Measurements from ENCODE around the gene KDM5B.
"Not testable (repeated sequence)": the region's sequence is repeated elsewhere in the genome, so short reads cannot be mapped to it uniquely, and the experiment has no call there.

Gene KDM5B

GRCh38 chr1:202812176-202813026 lies 4.2 kb upstream of the KDM5B start:
- no peak for DNase-seq

GRCh38 chr1:202811296-202812175 lies 3.3 kb upstream of the KDM5B start:
- DNase-seq: no peak

DNA sequence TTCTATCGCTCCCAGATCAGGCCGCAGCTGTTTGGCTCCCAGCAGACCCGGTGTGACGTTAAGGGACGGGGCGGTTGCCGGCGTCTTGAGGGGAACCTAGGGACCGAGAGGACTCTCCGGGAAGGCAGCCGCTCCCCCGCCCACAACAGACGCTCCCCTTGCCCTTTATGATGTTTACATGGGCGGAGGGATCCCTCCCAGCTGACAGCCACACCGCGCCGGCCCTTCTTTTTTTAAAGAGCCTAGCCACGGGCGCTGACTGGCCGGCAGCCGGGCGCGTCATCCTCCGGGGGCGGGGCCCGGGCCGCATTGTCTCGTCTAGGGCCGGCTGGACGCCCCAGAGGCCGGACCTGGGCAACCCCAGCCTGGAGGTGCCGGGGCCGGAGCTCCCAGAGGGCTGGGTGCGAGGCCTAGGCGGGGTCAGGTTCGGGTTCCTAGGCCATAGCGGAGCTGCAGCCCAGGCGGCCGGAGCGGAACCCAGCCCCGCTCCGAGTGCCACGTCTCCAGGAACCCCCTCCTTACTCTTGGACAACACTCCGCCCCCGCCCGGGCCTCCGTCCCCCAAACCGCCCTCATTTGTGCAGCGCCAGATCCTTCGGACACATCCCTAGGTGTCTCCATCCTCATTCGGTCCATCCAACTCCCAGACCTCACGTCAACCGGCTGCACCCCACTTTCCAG lies 2.5 kb upstream of the KDM5B start, which contains the start of gene PCAT6:
TSS of gene PCAT6 (plus strand) at position 340 of the 681 bp plus-strand sequence.
- DNase-seq: peak; percentile 42 to 79

DNA sequence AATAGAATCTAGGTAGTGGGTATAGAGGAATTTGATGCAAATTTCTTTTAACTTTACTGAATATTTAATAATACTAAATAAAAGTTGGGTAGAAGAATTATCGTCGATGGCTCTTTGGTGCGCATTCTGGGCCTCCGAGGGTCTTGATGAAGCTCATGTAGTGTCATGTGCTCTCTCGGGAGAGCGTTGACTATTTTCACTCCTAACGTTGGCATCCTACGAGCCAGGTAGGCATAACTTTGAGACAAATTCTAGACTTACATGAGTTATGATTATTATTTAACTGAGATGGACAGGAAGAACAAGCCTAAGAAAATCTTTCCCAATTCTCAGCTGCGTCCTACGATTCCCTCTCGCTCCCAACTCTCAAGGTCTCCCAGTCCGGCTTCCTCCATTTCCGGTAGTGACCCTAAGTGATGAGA lies 2.0 kb upstream of the KDM5B start:
- peak in 1 of 2 experiments; percentile 20 for DNase-seq

- no peak for DNase-seq
Measured at GRCh38 chr1:202809597-202810159, 1.5 kb upstream of the KDM5B start.

- no peak for DNase-seq
Measured at GRCh38 chr1:202807451-202807925, 733 bp downstream of the KDM5B start.

DNA sequence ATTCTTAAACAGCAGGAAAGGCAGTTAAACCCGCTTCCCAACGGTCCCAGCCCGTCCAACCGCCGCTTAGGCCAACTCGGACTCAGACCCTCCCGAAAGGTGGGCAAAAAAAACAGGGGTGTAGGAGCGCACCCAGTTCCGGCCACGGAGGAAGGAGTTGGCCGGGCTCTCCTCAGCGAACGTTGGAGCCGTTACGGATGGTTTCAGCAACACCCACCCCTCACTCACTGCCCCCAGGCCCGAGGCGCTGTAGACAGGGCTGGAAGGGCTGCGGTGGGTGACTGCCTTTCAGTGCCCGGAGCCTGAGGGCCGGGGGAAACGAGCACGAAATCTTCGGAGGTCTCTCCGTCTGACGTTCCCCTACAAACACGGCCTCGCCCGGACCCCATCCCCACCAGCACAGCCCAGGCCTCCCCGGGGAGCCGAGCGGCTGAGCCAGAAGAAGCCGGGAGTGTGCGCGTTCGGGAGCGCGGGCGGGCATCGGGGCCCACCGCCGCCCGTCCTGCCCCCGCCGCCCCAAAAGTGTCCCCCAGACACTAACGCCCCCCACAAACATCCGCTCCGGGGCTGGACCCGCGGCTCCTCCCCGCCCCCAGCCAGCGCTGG lies 1.3 kb downstream of the KDM5B start:
- DNase-seq: no peak

DNA sequence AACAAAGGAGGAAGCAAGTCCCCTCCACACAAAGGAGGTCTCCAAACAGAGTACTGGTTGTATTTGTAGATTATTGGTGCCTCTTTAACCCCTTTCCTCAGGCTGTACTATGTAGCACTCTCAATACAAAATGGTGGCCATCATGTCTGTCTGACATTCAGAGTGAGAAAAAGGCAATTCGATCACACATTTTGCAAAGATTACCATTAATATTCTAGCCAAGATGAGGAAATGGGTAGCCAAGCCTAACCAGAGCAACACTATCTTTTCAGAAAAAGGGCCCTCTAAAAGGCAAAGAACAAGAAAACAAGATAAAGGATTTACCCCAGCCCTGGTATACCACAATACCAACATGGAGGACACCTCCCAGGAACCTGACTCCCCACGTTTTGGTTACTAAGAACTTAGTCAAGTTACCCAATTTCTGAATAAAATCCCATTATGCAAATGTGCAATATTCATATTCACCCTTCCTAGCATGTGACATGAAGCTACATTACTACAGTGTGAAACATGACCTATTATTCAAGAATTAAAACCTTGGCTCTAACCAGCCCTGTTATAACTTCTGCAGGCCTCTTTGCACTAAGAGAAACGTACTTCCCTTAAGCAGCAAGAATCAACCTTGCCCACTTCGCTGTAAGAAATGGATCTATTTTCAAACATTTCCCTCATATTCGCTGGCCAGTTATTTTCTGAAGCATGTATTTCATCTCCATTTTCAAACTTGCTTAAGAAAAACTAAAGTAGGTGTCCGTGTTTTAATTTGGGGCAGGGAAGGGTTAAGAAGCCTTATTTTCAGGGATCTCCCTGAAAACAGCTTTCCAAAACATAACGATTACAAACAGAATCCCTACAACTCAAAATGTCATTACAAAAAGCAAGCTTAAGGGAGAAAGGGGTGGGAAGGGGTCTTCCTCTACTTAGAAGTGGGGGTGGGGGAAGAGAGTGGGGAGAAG lies 2.1 kb downstream of the KDM5B start:
- no peak for DNase-seq

DNA sequence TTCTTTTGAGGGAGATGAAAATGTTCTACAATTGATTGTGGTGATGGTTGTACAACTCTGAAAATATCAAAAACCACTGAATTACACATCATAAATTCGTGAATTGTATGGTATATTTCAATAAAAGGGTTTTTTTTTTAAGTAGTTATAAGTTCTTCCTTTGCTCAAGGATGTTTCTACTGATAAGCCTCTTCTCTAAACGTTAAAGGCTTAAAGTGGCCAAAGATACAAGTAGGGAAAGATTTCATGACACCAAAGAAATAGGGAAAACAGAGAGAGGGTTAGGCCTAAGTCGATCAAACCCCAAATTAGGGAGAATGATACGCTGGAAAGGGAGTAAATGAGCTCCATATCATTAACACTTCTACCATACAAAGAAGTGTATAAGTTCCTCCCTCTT lies 4.1 kb downstream of the KDM5B start:
- no peak for DNase-seq

DNA sequence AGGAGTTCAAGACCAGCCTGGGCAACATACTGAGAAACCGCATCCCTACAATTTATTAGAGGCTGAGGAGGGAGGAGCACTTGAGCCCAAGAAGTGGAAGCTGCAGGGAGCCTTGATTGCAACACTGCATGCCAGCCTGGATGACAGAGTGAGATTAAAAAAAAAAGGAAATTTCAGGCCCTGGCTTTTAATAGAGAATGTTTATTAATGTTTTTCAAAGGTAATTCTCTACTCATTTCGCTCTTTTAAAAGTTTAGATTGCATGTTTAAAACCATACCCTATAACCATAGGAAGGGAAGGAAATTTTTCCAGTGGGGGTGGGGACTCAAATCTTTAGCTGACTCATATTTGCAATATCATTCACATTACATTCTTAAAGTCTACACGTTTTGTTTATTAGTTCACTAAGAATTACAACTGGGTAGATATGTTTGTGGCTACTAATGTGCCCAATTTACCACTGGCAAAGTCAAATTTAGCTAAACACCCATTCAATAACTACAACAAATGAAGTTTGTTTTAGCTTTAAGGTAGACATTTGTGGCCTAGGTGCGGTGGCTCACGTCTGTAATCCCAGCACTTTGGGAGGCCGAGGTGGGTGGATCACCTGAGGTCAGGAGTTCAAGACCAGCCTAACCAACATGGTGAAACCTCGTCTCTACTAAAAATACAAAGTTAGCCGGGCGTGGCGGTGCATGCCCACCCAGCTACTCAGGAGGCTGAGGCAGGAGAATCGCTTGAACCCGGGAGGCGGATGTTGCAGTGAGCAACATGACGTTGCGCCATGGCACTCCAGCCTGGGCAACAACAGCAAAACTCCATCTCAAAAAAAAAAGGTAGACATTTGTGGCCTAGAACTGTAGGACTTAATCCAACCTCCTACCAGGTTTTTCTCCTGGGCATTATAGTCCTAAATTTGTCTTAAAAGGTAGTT lies 5.0 kb downstream of the KDM5B start:
- DNase-seq: no peak

DNA sequence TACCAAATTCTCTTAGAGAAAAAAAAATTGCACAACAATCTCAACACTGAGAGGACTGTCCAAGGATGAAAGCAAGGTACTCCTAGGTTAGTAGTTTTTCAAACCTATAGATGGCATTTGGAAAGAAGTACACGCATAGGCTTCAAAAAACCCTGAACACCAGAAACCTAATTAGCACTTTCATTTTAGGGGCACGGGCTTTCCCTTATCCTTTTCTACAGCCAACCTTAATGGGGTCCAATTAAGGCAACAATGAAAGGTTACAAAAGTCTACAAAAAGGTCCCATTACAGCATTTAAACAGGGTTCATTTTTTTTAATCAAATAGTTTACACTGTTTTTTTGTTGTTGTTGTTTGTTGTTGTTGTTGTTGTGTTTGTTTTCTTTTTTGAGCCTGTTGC lies 6.2 kb downstream of the KDM5B start:
- DNase-seq: no peak

DNA sequence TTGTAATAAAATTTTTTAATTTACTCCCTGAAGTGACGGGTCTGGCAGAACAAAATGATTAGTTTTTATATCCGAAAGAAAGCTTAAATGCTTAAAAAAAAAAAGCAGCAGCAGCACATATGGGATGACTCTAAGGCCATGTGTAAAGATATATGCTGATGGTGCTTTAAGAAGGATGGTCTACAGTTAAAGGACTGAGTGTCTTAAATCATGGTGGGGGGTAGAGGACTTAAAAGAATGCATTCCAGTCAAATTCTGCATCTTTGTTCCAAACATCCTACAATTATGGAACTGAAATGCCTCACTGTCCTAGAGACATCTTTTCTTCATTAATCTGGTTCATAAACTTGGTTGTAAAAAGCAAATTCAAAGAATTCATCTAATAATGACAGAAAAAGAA lies 7.0 kb downstream of the KDM5B start:
- no peak for DNase-seq

DNA sequence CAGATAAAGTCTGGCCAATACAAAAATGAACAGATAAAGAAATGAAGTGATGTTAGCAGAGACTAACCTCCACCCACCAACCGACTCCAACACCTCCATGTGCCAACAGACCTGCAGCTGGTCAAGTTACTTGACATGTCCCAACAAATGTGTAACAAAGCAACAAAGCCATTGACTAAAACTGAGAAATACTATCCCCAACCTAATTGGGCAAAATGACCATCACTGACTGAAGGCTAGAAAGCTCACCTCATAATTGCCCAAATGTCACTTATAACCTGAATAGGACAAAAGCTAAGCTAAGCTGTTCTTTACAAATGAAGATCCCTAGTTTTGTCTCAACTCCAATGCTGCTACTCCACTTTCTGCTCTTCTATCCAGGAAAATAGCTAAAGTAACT lies 7.5 kb downstream of the KDM5B start:
- DNase-seq: no peak

DNA sequence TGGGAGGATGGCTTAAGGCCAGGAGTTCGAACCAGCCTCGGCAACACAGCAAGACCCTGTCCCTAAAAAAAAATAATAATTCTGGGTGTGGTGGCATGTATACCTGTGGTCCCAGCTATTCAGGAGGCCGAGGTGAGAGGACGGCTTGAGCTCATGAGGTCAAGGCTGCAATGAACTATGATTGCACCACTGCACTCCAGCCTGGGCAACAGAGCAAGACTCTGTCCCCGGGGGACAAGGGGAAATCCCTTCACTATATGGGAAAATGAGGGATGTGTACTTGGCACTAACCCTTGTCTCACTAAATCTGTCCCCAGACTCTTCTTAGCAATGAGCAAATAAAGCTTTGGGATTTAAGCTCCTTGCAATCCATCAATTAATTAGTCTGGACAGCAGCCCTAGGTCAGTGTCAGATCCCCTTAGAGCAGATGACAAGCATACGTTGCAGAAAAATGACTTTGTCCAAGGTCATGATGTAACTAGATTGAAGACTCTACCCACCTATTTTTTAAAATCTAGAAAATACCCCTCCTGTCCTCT lies 9.4 kb downstream of the KDM5B start:
- DNase-seq: no peak

- DNase-seq: no peak
Measured at GRCh38 chr1:202798260-202798659, 10.0 kb downstream of the KDM5B start.

DNA sequence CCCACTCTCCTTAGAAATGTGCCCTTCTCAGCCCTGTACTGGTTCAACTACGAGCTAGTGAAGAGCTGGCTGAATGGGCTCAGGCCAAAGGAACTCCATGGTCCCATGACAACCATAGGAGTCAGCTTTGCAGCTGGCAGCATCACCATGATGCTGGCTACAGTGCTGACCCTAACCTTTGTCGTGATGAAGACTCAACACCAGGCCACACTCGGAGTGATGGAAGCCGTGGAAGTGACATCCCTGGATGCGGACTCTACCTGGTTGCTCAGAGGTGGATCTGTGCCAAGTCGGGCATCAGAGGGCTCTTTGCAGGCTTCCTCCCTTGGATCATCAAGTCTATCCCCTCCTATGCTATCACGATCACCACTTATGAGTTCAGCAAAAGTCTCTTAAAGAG lies 11.6 kb downstream of the KDM5B start:
- DNase-seq: no peak

DNA sequence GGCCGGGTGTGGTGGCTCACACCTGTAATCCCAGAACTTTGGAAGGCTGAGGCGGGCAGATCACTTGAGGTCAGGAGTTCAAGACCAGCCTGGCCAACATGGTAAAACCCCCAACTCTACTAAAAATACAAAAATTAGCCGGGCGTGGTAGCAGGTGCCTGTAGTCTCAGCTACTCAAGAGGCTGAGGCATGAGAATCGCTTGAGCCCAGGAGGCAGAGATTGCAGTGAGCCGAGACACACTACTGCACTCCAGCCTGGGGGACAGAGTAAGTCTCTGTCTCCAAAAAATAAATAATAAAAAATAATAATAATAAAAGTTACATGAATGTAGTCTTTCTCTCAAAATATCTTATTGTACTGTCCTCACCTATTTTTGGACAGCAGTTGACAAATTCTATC lies 13.3 kb downstream of the KDM5B start:
- DNase-seq: not testable (repeated sequence)

DNA sequence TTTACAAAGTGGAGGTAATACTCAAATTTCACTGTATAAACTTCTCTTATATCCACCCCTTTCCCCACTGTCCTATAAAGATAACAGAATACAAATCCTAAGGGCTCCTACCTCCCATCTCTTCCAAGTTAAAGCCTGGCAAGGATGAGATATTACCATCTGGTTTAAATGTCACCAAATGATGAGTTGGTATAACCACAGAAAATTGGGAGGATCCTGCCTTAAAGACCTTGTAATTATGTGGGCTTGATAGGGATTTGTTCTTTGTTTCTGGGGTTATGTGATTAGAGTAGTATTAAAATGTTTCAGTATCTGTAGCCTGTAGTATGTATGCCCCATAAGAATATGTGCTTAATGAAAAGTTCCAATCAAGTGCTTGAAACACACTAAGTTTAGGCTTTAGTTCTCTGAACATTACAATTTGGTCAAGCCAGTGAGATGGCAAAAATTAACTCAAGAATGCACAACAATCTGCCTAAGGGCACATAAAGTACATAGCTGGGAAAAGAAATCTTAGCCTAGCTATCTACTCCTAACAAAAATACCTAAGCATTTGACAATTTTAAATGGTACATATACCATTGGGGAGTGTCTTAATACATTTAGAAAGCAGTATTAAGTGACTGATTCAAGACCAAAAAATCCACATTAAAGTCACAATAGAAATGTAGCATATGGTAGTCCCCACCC lies 14.0 kb downstream of the KDM5B start:
- no peak for DNase-seq
